ENCODE measurements around the gene RAB18. TPM values are rescaled to one million over a fixed set of nuclear protein-coding genes. Genes with fewer than 3 reads are reported as not detected.

RAB18 gene
- total and polyA plus RNA-seq, 9 of the 15 experiments (the other 6 are each of a cell fraction or from before 2014, with no cell fraction given), result 10.5 to 46.3 (median 32.5) TPM

- Histone ChIP-seq H2AFZ (ENCODE audit: low read depth, low read length) (no peak overlapping the region), H3K27me3 (ENCODE audit: control insufficient read depth in 2 of 2, insufficient read depth in 2 of 2, low read length in 2 of 2) (no peaks in the 10 kb centered on the region), H3K27ac (ENCODE audit: extremely low read depth, low read depth, low read length) (no peak overlapping the region), H3K36me3 (ENCODE audit: control insufficient read depth, insufficient read depth, low read length) (no peaks in the 10 kb centered on the region), H4K20me1 (replicated peaks; ENCODE audit: control insufficient read depth, insufficient read depth, low read length) (no peaks in the 10 kb centered on the region), H3K4me2 (ENCODE audit: insufficient read depth, low read length) (no peak overlapping the region), H3K9me3 (replicated peaks; ENCODE audit: control insufficient read depth, insufficient read depth, low read depth, low read length) (no peaks in the 10 kb centered on the region), H3K79me2 (ENCODE audit: control insufficient read depth, insufficient read depth, low read length) (no peaks in the 10 kb centered on the region), H3K9ac (ENCODE audit: insufficient read depth in 1 of 2, low read depth in 2 of 2, low read length in 2 of 2) (no peak overlapping the region), H3K9me1 (ENCODE audit: control insufficient read depth, insufficient read depth, low read length) (no peaks in the 10 kb centered on the region), H3K4me3 (no peak overlapping the region), H3K4me1 (replicated peaks in 1 of 2; ENCODE audit: control insufficient read depth in 2 of 2, insufficient read depth in 2 of 2, low read length in 2 of 2) (no peaks in the 10 kb centered on the region)
- ChIA-PET POLR2A (interaction anchor here (0.6 to 1.1 kb wide), 5 partner anchors 10 to 140 kb away, joined by 3 to 5 read pairs (median 4); partner anchors contain the start of gene RAB18), CTCF (ENCODE audit: low intra/inter-chr PET ratio) (no interaction called here)
- TF ChIP-seq MCM3 (IDR thresholded peaks at IDR 0.05), result no peak
- in situ Hi-C loops (cut with MboI), result no loop called here
- intact Hi-C loops (cut with micrococcal nuclease), result no loop called here
- DNase-seq (ENCODE audit: extremely low read depth in 1 of 4, low spot score in 3 of 4) (no peak), ATAC-seq (no peak), FAIRE-seq (no peak)
- 0% methylated on average over 2 of the region's 2 CpGs for whole genome bisulfite sequencing (ENCODE audit: insufficient coverage, low coverage, missing lambda C conversion rate)
- BruUV-seq (replicated peaks), result no TSS peak
These were observed 18.7 kb upstream of the RAB18 start for GRCh38 chr10:27485368-27485767.

- no peak overlapping the region for H3K9ac ChIP-seq (ENCODE audit: insufficient read depth in 1 of 2, low read depth in 2 of 2, low read length in 2 of 2)
- no peaks in the 10 kb centered on the region for H4K20me1 ChIP-seq (replicated peaks; ENCODE audit: control insufficient read depth, insufficient read depth, low read length)
- H3K79me2 ChIP-seq (ENCODE audit: control insufficient read depth, insufficient read depth, low read length), result no peaks in the 10 kb centered on the region
- DNase-seq (ENCODE audit: extremely low read depth in 1 of 4, low spot score in 3 of 4) (no peak), ATAC-seq (no peak), FAIRE-seq (no peak)
- no peak overlapping the region for H3K27ac ChIP-seq (ENCODE audit: extremely low read depth, low read depth, low read length)
- no TSS peak for BruUV-seq (replicated peaks)
- H3K4me2 ChIP-seq (ENCODE audit: insufficient read depth, low read length), result no peak overlapping the region
- H3K36me3 ChIP-seq (ENCODE audit: control insufficient read depth, insufficient read depth, low read length), result no peaks in the 10 kb centered on the region
- no peaks in the 10 kb centered on the region for H3K9me3 ChIP-seq (replicated peaks; ENCODE audit: control insufficient read depth, insufficient read depth, low read depth, low read length)
- no peaks in the 10 kb centered on the region for H3K9me1 ChIP-seq (ENCODE audit: control insufficient read depth, insufficient read depth, low read length)
- intact Hi-C loops (cut with micrococcal nuclease) (no loop called here), in situ Hi-C loops (cut with MboI) (no loop called here)
- POLR2A ChIA-PET, result interaction anchor here (0.6 to 0.8 kb wide), 3 partner anchors 19 to 140 kb away, joined by 3 to 4 read pairs (median 4); no protein-coding TSS in a partner anchor
- CTCF ChIA-PET (ENCODE audit: low intra/inter-chr PET ratio), result no interaction called here
- no peaks in the 10 kb centered on the region for H3K4me1 ChIP-seq (replicated peaks in 1 of 2; ENCODE audit: control insufficient read depth in 2 of 2, insufficient read depth in 2 of 2, low read length in 2 of 2)
- WGBS (ENCODE audit: insufficient coverage, low coverage, missing lambda C conversion rate), result 0% methylated on average over 2 of the region's 2 CpGs
- H3K27me3 ChIP-seq (ENCODE audit: control insufficient read depth in 2 of 2, insufficient read depth in 2 of 2, low read length in 2 of 2), result no peaks in the 10 kb centered on the region
- no peak overlapping the region for H3K4me3 ChIP-seq
- no peak overlapping the region for H2AFZ ChIP-seq (ENCODE audit: low read depth, low read length)
- no peak for TF ChIP-seq CREBBP (IDR thresholded peaks at IDR 0.05; ENCODE audit: low read depth, low read length)
- TF ChIP-seq NFE2L1 (tag; IDR thresholded peaks at IDR 0.05; ENCODE audit: borderline replicate concordance, low read depth), result no peak
- no peak for TF ChIP-seq EWSR1 (IDR thresholded peaks at IDR 0.05; ENCODE audit: borderline replicate concordance, low read depth, partially characterized antibody)
- no peak for TF ChIP-seq HMGXB4 (CRISPR knock-in tag; IDR thresholded peaks at IDR 0.05)
- TF ChIP-seq TAF7 (tag; IDR thresholded peaks at IDR 0.05), result no peak
- no peak for TF ChIP-seq ZNF655 (CRISPR knock-in tag; IDR thresholded peaks at IDR 0.05)
- no peak for TF ChIP-seq STAT6 (CRISPR knock-in tag; IDR thresholded peaks at IDR 0.05)
- TF ChIP-seq ZBTB8A (IDR thresholded peaks at IDR 0.05; ENCODE audit: partially characterized antibody), result no peak
- TF ChIP-seq SOX6 (IDR thresholded peaks at IDR 0.05), result no peak
- no peak for TF ChIP-seq BRCA1 (IDR thresholded peaks at IDR 0.05)
- no peak for TF ChIP-seq BRCA1 (CRISPR knock-in tag; IDR thresholded peaks at IDR 0.05)
These were observed 18.1 kb upstream of the RAB18 start for GRCh38 chr10:27485986-27486385.

Measured in K562 (cell line).